Measurements from ENCODE around the gene LDLRAD3.
A peak's percentile ranks its signal among the peaks of the same experiment; 100 is the strongest.
"Not testable (repeated sequence)": the region's sequence is repeated elsewhere in the genome, so short reads cannot be mapped to it uniquely, and the experiment has no call there.

The LDLRAD3 gene

DNA sequence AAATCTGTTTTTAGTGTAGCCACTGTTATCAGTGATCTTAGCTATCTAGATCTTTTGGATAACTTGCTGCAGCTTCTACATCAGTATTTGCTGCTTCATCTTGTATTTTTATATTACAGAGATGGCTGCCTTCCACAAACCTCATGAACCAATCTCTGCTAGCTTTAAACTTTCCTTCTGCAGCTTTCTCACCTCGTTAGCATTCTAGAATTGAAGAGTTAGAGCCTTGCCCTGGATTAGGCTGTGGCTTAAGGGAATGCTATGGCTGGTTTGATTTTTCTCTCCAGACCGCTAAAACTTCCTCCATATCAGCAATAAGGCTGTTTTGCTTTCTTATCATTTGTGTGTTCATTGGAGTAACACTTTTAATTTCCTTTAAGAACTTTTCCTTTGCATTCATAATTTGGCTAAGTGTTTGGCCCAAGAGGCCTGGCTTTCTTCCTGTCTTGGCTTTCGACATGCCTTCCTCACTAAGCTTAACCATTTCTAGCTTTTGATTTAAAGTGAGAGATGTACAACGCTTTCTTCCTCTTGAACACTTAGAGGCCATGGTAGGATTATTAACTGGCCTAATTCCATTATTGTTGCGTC lies 51.9 kb downstream of the LDLRAD3 start:
- no peak for DNase-seq

- no peak for DNase-seq
Observed at GRCh38 chr11:35997902-35998520, 54.1 kb downstream of the LDLRAD3 start.

DNA sequence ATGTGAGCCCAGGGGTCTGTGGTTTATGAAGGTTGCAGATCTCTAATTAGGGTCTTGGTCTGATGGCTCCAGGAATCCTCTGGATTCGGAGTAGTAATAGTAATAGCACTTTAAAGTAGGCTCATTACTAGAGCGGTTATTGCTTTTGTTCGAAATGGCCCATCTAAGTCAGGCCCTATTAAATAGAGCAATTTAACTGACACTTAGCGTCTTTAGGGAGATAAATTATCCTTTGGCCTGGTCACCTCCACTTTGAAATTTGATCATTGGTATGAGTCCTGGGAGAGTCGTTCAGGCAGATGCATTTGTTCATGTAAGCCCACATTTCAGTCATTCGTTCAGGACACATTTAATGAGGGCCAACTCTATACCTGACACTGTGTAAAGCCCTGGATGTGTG lies 54.8 kb downstream of the LDLRAD3 start:
- DNase-seq = no peak

- no peak for DNase-seq
Observed at GRCh38 chr11:36000616-36001190, 56.8 kb downstream of the LDLRAD3 start.

DNA sequence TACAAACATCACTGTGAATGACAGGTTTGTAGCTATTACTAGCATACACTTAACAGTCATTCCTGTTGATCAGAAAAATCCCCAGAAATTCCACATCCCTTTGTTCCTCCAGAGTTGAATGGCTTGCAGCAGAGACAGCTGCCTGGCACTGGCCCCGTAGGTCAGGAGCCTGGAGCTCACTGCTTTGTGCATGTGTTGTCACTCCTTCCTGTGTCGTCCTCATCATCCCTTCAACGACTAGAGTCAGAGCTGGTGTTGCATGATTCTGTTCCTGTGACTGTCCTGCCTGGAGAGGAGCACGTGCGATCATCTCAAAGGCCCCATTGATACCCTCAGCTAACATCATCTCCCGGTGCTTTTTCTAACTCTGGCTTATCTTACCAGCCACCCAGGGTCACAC lies 58.3 kb downstream of the LDLRAD3 start:
- no peak for DNase-seq

GRCh38 chr11:36002796-36003195 lies 58.9 kb downstream of the LDLRAD3 start:
- no peak for DNase-seq

- DNase-seq = no peak
Observed at GRCh38 chr11:36006556-36006955, 62.7 kb downstream of the LDLRAD3 start.

DNA sequence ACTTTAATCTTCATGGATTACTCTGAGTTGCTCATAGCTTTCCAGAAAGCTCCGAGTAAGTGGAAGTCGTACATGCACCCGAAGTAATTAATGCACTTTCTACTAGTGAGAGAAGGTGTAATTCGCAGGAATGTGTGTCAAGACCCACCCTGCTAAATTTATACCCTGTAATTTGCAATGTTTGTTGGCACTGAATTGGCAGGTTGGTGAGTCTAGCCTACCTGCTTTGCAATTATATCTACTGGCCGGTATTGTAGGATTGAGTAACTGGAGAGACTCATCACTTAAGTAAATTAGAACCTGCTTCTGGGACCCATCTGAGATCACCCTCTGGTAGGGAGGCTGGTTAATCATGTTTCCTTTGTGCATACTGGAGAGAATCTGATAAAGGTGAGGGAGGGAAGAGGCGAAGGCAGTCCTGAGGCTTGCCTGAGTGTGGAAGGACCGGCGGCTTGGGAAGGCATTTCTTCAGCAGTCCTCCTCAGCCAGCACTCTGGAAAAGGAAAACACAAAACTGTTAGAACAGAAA lies 63.3 kb downstream of the LDLRAD3 start:
- no peak for DNase-seq

- no peak for DNase-seq
Observed at GRCh38 chr11:36008584-36008983, 64.7 kb downstream of the LDLRAD3 start.

GRCh38 chr11:36009473-36009872 lies 65.6 kb downstream of the LDLRAD3 start:
- peak; percentile 77 for DNase-seq

- peak; percentile 55 for DNase-seq
Observed at GRCh38 chr11:36010010-36010740, 66.3 kb downstream of the LDLRAD3 start.

- DNase-seq = no peak
Observed at GRCh38 chr11:36011574-36011973, 67.7 kb downstream of the LDLRAD3 start.

DNA sequence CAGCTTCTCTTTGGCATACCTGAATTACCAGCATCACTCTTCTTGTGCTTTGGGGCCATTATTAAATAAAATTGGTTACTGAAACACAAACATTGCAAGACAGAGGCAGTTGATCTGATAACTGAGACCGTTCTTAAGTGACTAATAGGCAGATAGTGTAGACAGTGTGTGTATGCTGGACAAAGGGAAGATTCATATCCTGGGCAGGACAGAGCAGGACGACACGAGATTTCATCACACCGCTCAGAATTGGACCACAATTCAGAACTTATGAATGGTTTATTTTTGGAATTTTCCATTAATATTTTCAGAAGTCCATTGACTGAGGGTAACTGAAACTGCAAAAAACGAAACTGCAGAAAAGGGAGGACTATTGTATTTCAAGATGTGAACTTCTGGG lies 68.6 kb downstream of the LDLRAD3 start:
- DNase-seq = peak; percentile 25

- DNase-seq = no peak
Observed at GRCh38 chr11:36012979-36013378, 69.1 kb downstream of the LDLRAD3 start.

GRCh38 chr11:36013446-36013845 lies 69.6 kb downstream of the LDLRAD3 start:
- DNase-seq = not testable (repeated sequence)

DNA sequence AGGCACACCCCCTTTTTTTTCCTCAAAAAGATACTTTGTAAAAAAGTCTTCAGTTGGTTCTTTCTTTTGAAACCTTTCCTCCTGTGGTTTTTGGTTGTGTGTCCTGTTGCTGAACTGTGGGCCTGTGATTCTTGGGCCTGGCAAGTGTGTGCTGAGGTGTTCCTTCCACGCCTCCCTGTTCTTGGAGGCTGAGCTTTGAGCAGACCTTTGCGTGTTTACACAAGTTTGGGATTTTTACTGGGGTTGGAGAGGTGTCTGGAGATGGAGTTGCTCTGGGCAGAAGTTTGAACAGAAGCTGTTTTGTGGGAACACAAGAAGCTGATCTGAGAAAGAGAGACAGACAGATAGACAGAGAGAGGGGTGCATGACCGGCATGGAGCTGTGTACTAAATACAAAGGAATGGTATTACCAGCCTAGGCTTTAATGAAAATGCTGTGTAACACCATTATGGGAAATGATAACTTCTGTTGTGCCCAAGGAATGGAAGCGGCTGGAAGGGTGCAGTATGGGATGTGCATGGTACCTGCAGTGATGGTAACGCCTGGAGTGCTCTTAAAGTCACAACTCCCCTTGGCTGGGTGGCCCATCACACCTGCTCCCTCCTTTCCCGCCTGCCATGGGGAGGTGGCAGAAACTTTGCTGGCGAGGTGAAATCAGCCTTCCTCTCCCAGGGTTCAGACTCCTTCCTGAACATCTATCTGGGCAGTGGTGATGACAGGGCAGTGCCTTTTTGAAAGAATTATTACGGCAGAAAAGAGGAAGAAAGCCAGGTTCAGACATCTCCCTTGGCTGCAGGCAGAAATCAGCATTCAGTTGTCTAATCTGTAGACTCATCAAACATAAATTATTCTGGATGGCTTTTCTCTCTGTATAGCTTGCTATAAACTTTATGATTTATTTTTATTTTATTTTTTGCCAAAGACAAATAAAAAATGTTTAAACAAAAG lies 70.4 kb downstream of the LDLRAD3 start:
- peak; percentile 44 for DNase-seq

DNA sequence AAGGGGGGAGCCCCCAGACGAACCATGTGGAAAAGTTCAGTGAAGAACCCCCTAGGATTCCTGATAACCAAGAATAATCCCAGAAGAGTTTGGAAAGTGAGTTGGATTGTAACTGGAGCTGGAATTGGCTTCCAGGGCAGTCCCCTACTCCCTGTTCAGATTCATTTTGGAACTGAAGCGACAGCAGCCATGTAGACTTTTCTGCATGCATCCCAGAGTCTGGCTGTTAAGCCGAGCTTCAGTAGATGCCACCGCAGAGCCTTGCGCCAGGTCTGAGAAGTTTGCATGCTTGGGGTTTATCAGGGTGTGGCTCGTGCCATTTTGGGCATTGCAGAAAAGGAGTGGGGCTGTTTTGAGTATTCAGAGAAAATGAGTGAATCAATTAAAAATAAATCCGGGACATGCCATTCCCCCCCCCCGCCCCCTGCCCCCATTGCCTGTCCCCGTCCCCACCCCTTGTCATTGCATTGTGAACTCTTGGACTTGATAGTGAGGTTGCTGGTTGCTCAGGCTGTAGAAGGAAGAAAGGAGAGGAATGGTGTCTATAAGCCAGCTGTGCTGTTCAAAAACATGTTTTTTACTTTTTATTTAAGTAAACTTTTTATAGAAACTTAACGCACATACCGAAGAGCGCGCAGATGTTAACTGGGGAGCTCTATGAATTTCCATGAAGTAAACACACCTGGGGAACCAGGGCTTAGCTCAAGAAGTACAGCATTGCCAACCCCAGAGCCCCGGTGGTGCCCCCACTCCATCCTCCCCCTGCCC lies 71.2 kb downstream of the LDLRAD3 start:
- DNase-seq = no peak

GRCh38 chr11:36015799-36016198 lies 71.9 kb downstream of the LDLRAD3 start:
- no peak for DNase-seq

- no peak for DNase-seq
Observed at GRCh38 chr11:36016263-36016662, 72.4 kb downstream of the LDLRAD3 start.

DNA sequence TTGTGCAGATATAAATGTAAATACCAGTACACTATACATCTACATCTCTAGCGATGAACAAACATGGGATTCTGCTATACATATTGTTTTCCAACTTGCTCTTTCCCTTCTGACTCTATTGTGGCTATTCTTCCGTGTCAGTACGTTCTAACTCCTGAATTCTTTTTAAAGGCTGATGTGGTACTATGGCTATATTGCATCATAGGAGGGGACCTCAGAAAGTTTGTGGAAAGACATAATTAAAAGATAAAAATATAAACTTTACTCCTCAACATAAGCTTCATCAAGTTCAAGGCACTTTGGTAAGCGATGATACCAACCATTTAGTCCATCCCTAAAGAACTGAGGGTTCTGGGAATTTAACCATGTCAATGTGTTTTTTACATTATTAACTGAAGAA lies 72.8 kb downstream of the LDLRAD3 start:
- no peak for DNase-seq

DNA sequence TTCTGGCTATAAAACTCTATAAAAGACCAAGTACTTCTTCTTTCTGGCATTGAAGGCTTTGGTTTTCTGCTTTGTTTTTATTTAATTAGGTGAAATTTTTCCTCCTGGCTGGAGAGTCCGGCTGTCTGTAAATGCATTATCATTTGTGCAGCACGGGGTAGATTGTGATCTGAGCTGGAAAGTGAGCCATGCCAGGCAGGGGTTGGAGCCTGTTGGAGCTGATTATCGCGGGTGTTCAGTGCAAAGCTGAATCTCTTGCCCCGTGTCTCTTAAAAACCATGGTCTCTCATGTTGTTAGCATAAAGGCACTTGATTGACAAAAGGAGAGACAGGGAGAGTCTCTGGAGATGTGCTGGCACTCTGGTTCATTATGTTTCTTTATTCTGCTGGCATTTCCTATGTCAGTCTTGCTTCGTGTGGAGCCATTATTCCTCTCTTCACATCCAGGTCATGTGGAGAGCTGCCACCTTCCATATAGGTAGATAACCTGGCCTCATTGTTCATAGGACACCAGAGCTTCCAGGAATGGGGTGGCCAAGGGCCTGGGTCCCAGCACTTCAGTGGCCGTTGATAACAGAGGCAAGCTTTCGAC lies 75.2 kb downstream of the LDLRAD3 start:
- no peak for DNase-seq
